Pons (tissue), 1 donor: ENCODE data around the gene NLRP11.

Experiments
- DNase-seq: peaks from one replicate; pipeline ENCODE4 v3.0.0-alpha.2; 2016; ENCODE audit warnings: low spot score

NLRP11 gene

GRCh38 chr19:55831846-55832245 is at the start of gene NLRP11:
Gene NLRP11 (minus strand): TSS chr19:55831999. CDS start chr19:55818174, 13,825 bp downstream.
- DNase-seq: no peak

GRCh38 chr19:55877211-55877610 is 45.4 kb upstream of the NLRP11 start:
- DNase-seq: no peak

GRCh38 chr19:55870736-55871135 is 38.9 kb upstream of the NLRP11 start:
- DNase-seq: no peak

- no peak for DNase-seq
These were observed 35.3 kb upstream of the NLRP11 start for GRCh38 chr19:55867101-55867500.

GRCh38 chr19:55866521-55866920 is 34.7 kb upstream of the NLRP11 start:
- DNase-seq: no peak

- no peak for DNase-seq
These were observed 27.2 kb upstream of the NLRP11 start for GRCh38 chr19:55858969-55859368.

GRCh38 chr19:55858401-55858800 is 26.6 kb upstream of the NLRP11 start:
- DNase-seq: no peak

- no peak for DNase-seq
These were observed 26.2 kb upstream of the NLRP11 start for GRCh38 chr19:55857974-55858373.

GRCh38 chr19:55857149-55857548 is 25.4 kb upstream of the NLRP11 start:
- peak; percentile 66 for DNase-seq

- DNase-seq: peak; percentile 63
These were observed 23.4 kb upstream of the NLRP11 start for GRCh38 chr19:55855160-55855559.

GRCh38 chr19:55838906-55839305 is 7.1 kb upstream of the NLRP11 start:
- no peak for DNase-seq

- DNase-seq: no peak
These were observed 6.5 kb upstream of the NLRP11 start for GRCh38 chr19:55838251-55838650.

GRCh38 chr19:55836340-55836739 is 4.5 kb upstream of the NLRP11 start, which contains the start of gene NLRP4:
Gene NLRP4 (plus strand): TSS chr19:55836540. CDS start chr19:55852081, 15,541 bp downstream.
- DNase-seq: no peak

GRCh38 chr19:55832676-55833075 is 877 bp upstream of the NLRP11 start:
- no peak for DNase-seq

GRCh38 chr19:55830656-55831055 is 1.1 kb downstream of the NLRP11 start:
- DNase-seq: no peak

GRCh38 chr19:55820037-55820436 is 11.8 kb downstream of the NLRP11 start:
- DNase-seq: peak; percentile 34

- DNase-seq: no peak
These were observed 17.9 kb downstream of the NLRP11 start for GRCh38 chr19:55813906-55814305.

- no peak for DNase-seq
These were observed 19.4 kb downstream of the NLRP11 start for GRCh38 chr19:55812449-55812848.

GRCh38 chr19:55811340-55811739 is 20.5 kb downstream of the NLRP11 start:
- DNase-seq: no peak

GRCh38 chr19:55809381-55810058 is 22.3 kb downstream of the NLRP11 start:
- DNase-seq: peak; percentile 20

- DNase-seq: no peak
These were observed 29.5 kb downstream of the NLRP11 start for GRCh38 chr19:55802281-55802680.

- DNase-seq: no peak
These were observed 30.4 kb downstream of the NLRP11 start for GRCh38 chr19:55801416-55801815.

GRCh38 chr19:55795021-55795420 is 36.8 kb downstream of the NLRP11 start:
- no peak for DNase-seq

GRCh38 chr19:55781112-55781511 is 50.7 kb downstream of the NLRP11 start:
- DNase-seq: no peak
